ENCODE results near the gene TRHDE. TPM values are rescaled to one million over a fixed set of nuclear protein-coding genes. Genes with fewer than 3 reads are reported as not detected.

Gene TRHDE
- total RNA-seq, 2 experiments from 2014 or later: not detected

- Mint-ChIP-seq H3K4me3 (no peak overlapping the region), H3K36me3 (no peaks in the 10 kb centered on the region), H3K9me3 (peaks cover 4% of the 10 kb centered on the region), H3K27me3 (no peaks in the 10 kb centered on the region), H3K27ac (no peak overlapping the region), H3K4me1 (no peaks in the 10 kb centered on the region)
- no peak for DNase-seq
These were observed 195.8 kb downstream of the TRHDE start for GRCh38 chr12:72467985-72468384.

GRCh38 chr12:72468505-72468904, 196.3 kb downstream of the TRHDE start:
- DNase-seq: no peak
- Mint-ChIP-seq H3K27me3 (no peaks in the 10 kb centered on the region), H3K27ac (no peak overlapping the region), H3K36me3 (no peaks in the 10 kb centered on the region), H3K9me3 (peaks cover 4% of the 10 kb centered on the region), H3K4me3 (no peak overlapping the region), H3K4me1 (no peaks in the 10 kb centered on the region)

GRCh38 chr12:72471806-72472205, 199.6 kb downstream of the TRHDE start:
- no peak overlapping the region for H3K4me3 Mint-ChIP-seq
- H3K27me3 Mint-ChIP-seq: no peaks in the 10 kb centered on the region
- H3K4me1 Mint-ChIP-seq: no peaks in the 10 kb centered on the region
- no peak overlapping the region for H3K27ac Mint-ChIP-seq
- no peaks in the 10 kb centered on the region for H3K36me3 Mint-ChIP-seq
- no peak for DNase-seq
- peaks cover 4% of the 10 kb centered on the region for H3K9me3 Mint-ChIP-seq

- H3K36me3 Mint-ChIP-seq: no peaks in the 10 kb centered on the region
- no peak overlapping the region for H3K4me3 Mint-ChIP-seq
- no peak for DNase-seq
- H3K4me1 Mint-ChIP-seq: no peaks in the 10 kb centered on the region
- H3K27ac Mint-ChIP-seq: no peak overlapping the region
- peaks cover 2% of the 10 kb centered on the region for H3K9me3 Mint-ChIP-seq
- no peaks in the 10 kb centered on the region for H3K27me3 Mint-ChIP-seq
These were observed 200.2 kb downstream of the TRHDE start for GRCh38 chr12:72472350-72472749.

GRCh38 chr12:72476301-72476700, 204.1 kb downstream of the TRHDE start:
- H3K27ac Mint-ChIP-seq: no peak overlapping the region
- H3K27me3 Mint-ChIP-seq: no peaks in the 10 kb centered on the region
- DNase-seq: no peak
- no peak overlapping the region for H3K4me3 Mint-ChIP-seq
- H3K36me3 Mint-ChIP-seq: no peaks in the 10 kb centered on the region
- H3K4me1 Mint-ChIP-seq: no peaks in the 10 kb centered on the region
- H3K9me3 Mint-ChIP-seq: peaks cover 1% of the 10 kb centered on the region

- DNase-seq: no peak
- H3K9me3 Mint-ChIP-seq: peaks cover 6% of the 10 kb centered on the region
- no peaks in the 10 kb centered on the region for H3K4me1 Mint-ChIP-seq
- no peak overlapping the region for H3K4me3 Mint-ChIP-seq
- H3K36me3 Mint-ChIP-seq: no peaks in the 10 kb centered on the region
- no peak overlapping the region for H3K27ac Mint-ChIP-seq
- H3K27me3 Mint-ChIP-seq: no peaks in the 10 kb centered on the region
These were observed 213.0 kb downstream of the TRHDE start for GRCh38 chr12:72485017-72485701.

GRCh38 chr12:72491426-72491825, 219.3 kb downstream of the TRHDE start:
- Mint-ChIP-seq H3K36me3 (no peaks in the 10 kb centered on the region), H3K4me1 (no peaks in the 10 kb centered on the region), H3K9me3 (peaks cover 4% of the 10 kb centered on the region), H3K27me3 (no peaks in the 10 kb centered on the region), H3K27ac (no peak overlapping the region), H3K4me3 (no peak overlapping the region)
- DNase-seq: no peak

- Mint-ChIP-seq H3K36me3 (no peaks in the 10 kb centered on the region), H3K4me3 (no peak overlapping the region), H3K9me3 (no peaks in the 10 kb centered on the region), H3K27ac (no peak overlapping the region), H3K27me3 (no peaks in the 10 kb centered on the region), H3K4me1 (no peaks in the 10 kb centered on the region)
- DNase-seq: no peak
These were observed 221.2 kb downstream of the TRHDE start for GRCh38 chr12:72493407-72493806.

- Mint-ChIP-seq H3K36me3 (no peaks in the 10 kb centered on the region), H3K27me3 (no peaks in the 10 kb centered on the region), H3K9me3 (no peaks in the 10 kb centered on the region), H3K4me1 (no peaks in the 10 kb centered on the region), H3K4me3 (no peak overlapping the region), H3K27ac (no peak overlapping the region)
- DNase-seq: no peak
These were observed 226.2 kb downstream of the TRHDE start for GRCh38 chr12:72498354-72498753.

GRCh38 chr12:72499244-72499643, 227.1 kb downstream of the TRHDE start:
- Mint-ChIP-seq H3K4me1 (no peaks in the 10 kb centered on the region), H3K9me3 (no peaks in the 10 kb centered on the region), H3K27me3 (no peaks in the 10 kb centered on the region), H3K27ac (no peak overlapping the region), H3K36me3 (no peaks in the 10 kb centered on the region), H3K4me3 (no peak overlapping the region)
- no peak for DNase-seq

- DNase-seq: no peak
- Mint-ChIP-seq H3K4me1 (no peaks in the 10 kb centered on the region), H3K4me3 (no peak overlapping the region), H3K9me3 (peaks cover 1% of the 10 kb centered on the region), H3K27ac (no peak overlapping the region), H3K36me3 (no peaks in the 10 kb centered on the region), H3K27me3 (no peaks in the 10 kb centered on the region)
These were observed 230.4 kb downstream of the TRHDE start for GRCh38 chr12:72502546-72502945.

- DNase-seq: no peak
- Mint-ChIP-seq H3K27me3 (no peaks in the 10 kb centered on the region), H3K4me3 (no peak overlapping the region), H3K27ac (no peak overlapping the region), H3K9me3 (peaks cover 1% of the 10 kb centered on the region), H3K36me3 (no peaks in the 10 kb centered on the region), H3K4me1 (no peaks in the 10 kb centered on the region)
These were observed 233.1 kb downstream of the TRHDE start for GRCh38 chr12:72505227-72505626.

GRCh38 chr12:72509891-72510290, 237.7 kb downstream of the TRHDE start:
- Mint-ChIP-seq H3K4me1 (no peaks in the 10 kb centered on the region), H3K4me3 (no peak overlapping the region), H3K27ac (no peak overlapping the region), H3K36me3 (no peaks in the 10 kb centered on the region), H3K27me3 (no peaks in the 10 kb centered on the region), H3K9me3 (peaks cover 1% of the 10 kb centered on the region)
- no peak for DNase-seq

GRCh38 chr12:72510772-72511171, 238.6 kb downstream of the TRHDE start:
- Mint-ChIP-seq H3K9me3 (peaks cover 1% of the 10 kb centered on the region), H3K27me3 (no peaks in the 10 kb centered on the region), H3K27ac (no peak overlapping the region), H3K4me3 (no peak overlapping the region), H3K36me3 (no peaks in the 10 kb centered on the region), H3K4me1 (no peaks in the 10 kb centered on the region)
- no peak for DNase-seq

- H3K36me3 Mint-ChIP-seq: no peaks in the 10 kb centered on the region
- no peaks in the 10 kb centered on the region for H3K4me1 Mint-ChIP-seq
- H3K27ac Mint-ChIP-seq: no peak overlapping the region
- peaks cover 1% of the 10 kb centered on the region for H3K9me3 Mint-ChIP-seq
- no peak overlapping the region for H3K4me3 Mint-ChIP-seq
- no peak for DNase-seq
- H3K27me3 Mint-ChIP-seq: no peaks in the 10 kb centered on the region
These were observed 239.3 kb downstream of the TRHDE start for GRCh38 chr12:72511498-72511897.

GRCh38 chr12:72511906-72512305, 239.7 kb downstream of the TRHDE start:
- Mint-ChIP-seq H3K4me3 (no peak overlapping the region), H3K9me3 (peaks cover under 1% of the 10 kb centered on the region), H3K36me3 (no peaks in the 10 kb centered on the region), H3K27me3 (no peaks in the 10 kb centered on the region), H3K27ac (no peak overlapping the region), H3K4me1 (no peaks in the 10 kb centered on the region)
- DNase-seq: no peak

Measured in activated naive CD8-positive, alpha-beta T cell treated with anti-CD3 and anti-CD28 coated beads for 36 hours (primary cell).